HCT116 (cell line): ENCODE results near the gene CENPX. TPM values are rescaled to one million over a fixed set of nuclear protein-coding genes. Genes with fewer than 3 reads are reported as not detected.

Experiments used
- ATAC-seq: fragments of 200-7000 bp; cut with Tn5 transposase; 2 replicates; pipeline ENCODE4 v1.9.1; 2020; ENCODE audit warnings: mild to moderate bottlenecking, moderate library complexity
- BruUV-seq: library from RNA; stranded (reverse); fragments of 400-500 nt; replicated peaks from 2 replicates; lab custom pipeline; 2021; lab: Mats Ljungman, UMichigan
- CTCF ChIA-PET: fragments of 300-600 bp; sonication (Branson Sonifier 250); formaldehyde crosslinking; loops from one replicate; lab custom pipeline; 2021; ENCODE audit warnings: antibody characterized with exemption; lab: Charles Lee
- POLR2A ChIA-PET: fragments of 300-600, 350-600 bp; sonication (Branson Sonifier 250); formaldehyde crosslinking; loops from one replicate; lab custom pipeline; 2021; ENCODE audit warnings: antibody characterized with exemption; lab: Charles Lee
- RAD21 ChIA-PET, 2 experiments: fragments of 300-600 bp; sonication (Branson Sonifier 250); formaldehyde crosslinking; loops; one replicate each; lab custom pipeline; 2023; ENCODE audit warnings: low total read pairs in 2 of 2; ENCODE audit not compliant: uncharacterized antibody in 2 of 2, unreplicated experiment in 2 of 2, low non-redundant PET in 1 of 2; lab: Charles Lee
- DNase-seq: peaks from one replicate; pipeline ENCODE4 v3.0.0-alpha.2; 2010; ENCODE audit warnings: low read depth, low spot score
- H2AFZ ChIP-seq: fragments of 200-600 bp; shearing (Covaris generic), sonication (generic); 2 replicates; pipeline ENCODE4 v1.6.1; 2017; ENCODE audit warnings: low read depth, mixed run types, mixed read lengths, antibody characterized with exemption, low read length; ENCODE audit not compliant: poor library complexity, severe bottlenecking
- H3K27ac ChIP-seq: 2 replicates; pipeline ENCODE4 v1.5.1; 2012; ENCODE audit warnings: low read depth, low read length
- H3K27me3 ChIP-seq: fragments of 200-600 bp; sonication (generic); 2 replicates; pipeline ENCODE4 v1.6.1; 2016; ENCODE audit warnings: mixed run types, low read length, mixed read lengths; ENCODE audit not compliant: insufficient read depth
- H3K36me3 ChIP-seq, 2 experiments: fragments of 200-500 bp in 1 of 2; fragments of 200-600 bp in 1 of 2; sonication (Bioruptor generic) in 1 of 2; sonication (generic) in 1 of 2; 2 replicates each; pipeline versions ENCODE4 v1.5.1 to v1.6.1; 2014 to 2016; ENCODE audit warnings: low read length in 2 of 2, inconsistent platforms in 1 of 2, mixed read lengths in 1 of 2, mixed run types in 1 of 2; ENCODE audit not compliant: insufficient read depth in 2 of 2, control insufficient read depth in 1 of 2
- H3K4me1 ChIP-seq, 2 experiments: fragments of 200-600 bp in 1 of 2; sonication (generic) in 1 of 2; 2 replicates each; pipeline versions ENCODE4 v1.5.1 to v1.6.1; 2012 to 2017; ENCODE audit warnings: low read length in 2 of 2, inconsistent platforms in 1 of 2, mild to moderate bottlenecking in 1 of 2, mixed read lengths in 1 of 2, mixed run types in 1 of 2, moderate library complexity in 1 of 2; ENCODE audit not compliant: insufficient read depth in 2 of 2, control insufficient read depth in 1 of 2
- H3K4me2 ChIP-seq: fragments of 200-600 bp; sonication (generic); 2 replicates; pipeline ENCODE4 v1.6.1; 2017; ENCODE audit warnings: mixed run types, low read length, mixed read lengths
- H3K4me3 ChIP-seq, 2 experiments: fragments of 200-600 bp in 1 of 2; sonication (generic) in 1 of 2; replicated peaks in 1 of 2; 2 replicates each; pipeline ENCODE4 v1.5.1; 2011 to 2016; ENCODE audit warnings: low read length in 2 of 2, control low read depth in 1 of 2, low read depth in 1 of 2, mild to moderate bottlenecking in 1 of 2, mixed read lengths in 1 of 2, mixed run types in 1 of 2
- H3K79me2 ChIP-seq: fragments of 200-600 bp; sonication (generic); 2 replicates; pipeline ENCODE4 v1.6.1; 2017; ENCODE audit warnings: mild to moderate bottlenecking, mixed run types, low read length, moderate library complexity, mixed read lengths; ENCODE audit not compliant: insufficient read depth
- H3K9ac ChIP-seq: fragments of 200-600 bp; sonication (generic); 2 replicates; pipeline ENCODE4 v1.6.1; 2016; ENCODE audit warnings: low read length, mixed read lengths
- H3K9me2 ChIP-seq: fragments of 200-600 bp; sonication (generic), shearing (Covaris generic); 2 replicates; pipeline ENCODE4 v1.6.1; 2017; ENCODE audit warnings: mixed run types, mild to moderate bottlenecking, moderate library complexity; ENCODE audit not compliant: insufficient read depth
- H3K9me3 ChIP-seq, 2 experiments: fragments of 200-500 bp in 1 of 2; fragments of 200-600 bp in 1 of 2; sonication (Bioruptor generic) in 1 of 2; sonication (generic) in 1 of 2; 2 replicates each; pipeline ENCODE4 v1.6.1; 2014 to 2017; ENCODE audit warnings: low read length in 2 of 2, mixed read lengths in 2 of 2, inconsistent platforms in 1 of 2, low read depth in 1 of 2, mild to moderate bottlenecking in 1 of 2, mixed run types in 1 of 2, moderate library complexity in 1 of 2; ENCODE audit not compliant: control insufficient read depth in 1 of 2, insufficient read depth in 1 of 2
- H4K20me1 ChIP-seq: fragments of 200-600 bp; sonication (generic), shearing (Covaris generic); 2 replicates; pipeline ENCODE4 v1.6.1; 2017; ENCODE audit warnings: mixed run types, mild to moderate bottlenecking, moderate library complexity; ENCODE audit not compliant: insufficient read depth
- CEBPB ChIP-seq: IDR thresholded peaks from 2 replicates; pipeline ENCODE4 v1.6.1; 2012; ENCODE audit warnings: low read depth
- EGR1 ChIP-seq: IDR thresholded peaks from 2 replicates; pipeline ENCODE4 v1.6.1; 2012; ENCODE audit warnings: low read depth
- ELF1 ChIP-seq: IDR thresholded peaks from 2 replicates; pipeline ENCODE4 v1.6.1; 2012; ENCODE audit warnings: low read depth, borderline replicate concordance
- EZH2 ChIP-seq: fragments of 200-600 bp; sonication (generic); IDR thresholded peaks from 2 replicates; pipeline ENCODE4 v1.6.1; 2017; ENCODE audit warnings: antibody characterized with exemption, mixed run types
- EZH2phosphoT487 ChIP-seq: fragments of 200-600 bp; IDR thresholded peaks from 2 replicates; pipeline ENCODE4 v1.6.1; 2018; ENCODE audit warnings: antibody characterized with exemption, borderline replicate concordance
- POLR2AphosphoS5 ChIP-seq: IDR thresholded peaks from 2 replicates; pipeline ENCODE4 v1.6.1; 2011; ENCODE audit warnings: mild to moderate bottlenecking, low read depth, low read length, moderate library complexity
- TCF7L2 ChIP-seq: IDR thresholded peaks from 2 replicates; pipeline ENCODE4 v1.7.0; 2011; ENCODE audit warnings: borderline replicate concordance, inconsistent platforms; ENCODE audit not compliant: insufficient read depth, insufficient read length; ENCODE audit errors: extremely low read depth
- ZFX ChIP-seq: fragments of 450-650 bp; IDR thresholded peaks from 2 replicates; pipeline ENCODE4 v1.6.1; 2017
- intact Hi-C: fragments of 100-400 bp; cut with micrococcal nuclease; formaldehyde crosslinking; loops from 2 replicates; pipeline ENCODE4 v1.10.0; 2022
- total RNA-seq: library from RNA; stranded (reverse); gene quantifications from one replicate; pipeline ENCODE4 v1.2.1, GENCODE V29; 2021; ENCODE audit not compliant: unreplicated experiment
- TF ChIP-seq, protein P1 (sequence below): IDR thresholded peaks from 2 replicates; pipeline ENCODE4 v1.6.1; 2012; ENCODE audit warnings: low read depth
- TF ChIP-seq, protein P2 (sequence below): IDR thresholded peaks from 2 replicates; pipeline ENCODE4 v1.6.1; 2012
- TF ChIP-seq, protein P3 (sequence below): IDR thresholded peaks from 2 replicates; pipeline ENCODE4 v1.6.1; 2011; ENCODE audit warnings: mild to moderate bottlenecking, low read length, moderate library complexity; ENCODE audit not compliant: insufficient replicate concordance; ENCODE audit errors: extremely low read depth
- TF ChIP-seq, protein P4 (sequence below): IDR thresholded peaks from 2 replicates; pipeline ENCODE4 v1.6.1; 2012

The CENPX gene
- total RNA-seq, 1 experiment from 2014 or later = 184 TPM

DNA sequence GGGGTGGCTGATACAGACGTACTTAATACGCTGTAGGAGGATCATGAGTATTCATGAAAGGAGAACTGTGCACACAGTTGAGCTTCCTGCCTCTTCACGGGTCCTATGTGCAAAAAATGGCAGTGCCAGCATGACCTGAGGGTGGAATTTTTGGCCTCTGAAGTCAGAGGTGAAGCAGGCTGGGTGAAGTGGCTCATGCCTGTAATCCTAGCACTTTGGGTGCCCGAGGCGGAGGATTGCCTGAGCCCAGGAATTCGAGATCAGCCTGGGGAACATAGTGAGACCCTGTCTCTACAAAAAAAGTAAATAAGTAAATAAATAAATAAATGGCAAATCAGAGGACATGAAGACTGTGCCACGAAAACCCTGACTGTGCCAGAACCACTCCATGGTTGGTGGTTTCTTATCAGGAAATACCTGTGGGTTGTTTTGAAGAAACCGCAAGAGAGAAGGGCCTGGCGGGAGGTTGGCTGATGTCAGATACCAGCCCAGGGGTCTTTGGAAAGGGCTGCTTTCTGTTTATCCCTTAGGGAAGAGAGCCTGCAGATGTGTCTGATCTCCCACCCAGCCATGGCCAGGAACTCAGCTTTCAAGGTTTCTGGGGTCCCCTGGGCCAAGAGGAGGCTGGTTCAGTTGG lies 41.9 kb downstream of the CENPX start:
- intact Hi-C loops = no loop called here
- no peak overlapping the region for H3K4me3 ChIP-seq
- H3K79me2 ChIP-seq = no peaks in the 10 kb centered on the region; the same call in 1 of the 2 replicates
- no peak overlapping the region for H2AFZ ChIP-seq
- ChIA-PET CTCF (no interaction called here), RAD21 (no interaction called here), POLR2A (no interaction called here)
- no peaks in the 10 kb centered on the region for H3K9me2 ChIP-seq
- peaks cover 12 to 41% of the 10 kb centered on the region in 2 experiments for H3K4me1 ChIP-seq
- H3K27ac ChIP-seq = no peak overlapping the region
- DNase-seq (no peak), ATAC-seq (no peak)
- H3K9ac ChIP-seq = no peak overlapping the region
- no TSS peak for BruUV-seq
- peaks cover 16 to 22% of the 10 kb centered on the region in 2 experiments for H3K36me3 ChIP-seq
- TF ChIP-seq ZFX = no peak
- H3K27me3 ChIP-seq = no peaks in the 10 kb centered on the region
- H4K20me1 ChIP-seq = no peaks in the 10 kb centered on the region
- no peak overlapping the region for H3K4me2 ChIP-seq
- no peaks in the 10 kb centered on the region for H3K9me3 ChIP-seq

DNA sequence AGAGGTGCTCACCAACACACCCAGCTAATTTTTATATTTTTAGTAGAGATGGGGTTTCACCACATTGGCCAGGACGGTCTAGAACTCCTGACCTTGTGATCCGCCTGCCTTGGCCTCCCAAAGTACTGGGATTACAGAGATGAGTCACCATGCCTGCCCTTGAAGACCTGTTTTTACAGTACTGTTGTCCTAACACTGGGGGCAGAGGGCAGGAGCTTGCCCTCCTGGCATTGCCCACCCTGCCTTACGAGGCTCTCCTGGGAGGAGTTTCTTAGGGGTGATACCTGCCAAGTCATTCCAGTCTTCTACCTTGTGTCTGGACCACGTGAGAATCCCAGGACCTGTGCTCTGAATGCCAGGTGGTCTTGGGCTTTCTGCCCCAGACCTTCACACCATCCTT lies 42.6 kb downstream of the CENPX start:
- Histone ChIP-seq H3K27ac (no peak overlapping the region), H3K27me3 (no peaks in the 10 kb centered on the region), H3K9me2 (no peaks in the 10 kb centered on the region), H4K20me1 (no peaks in the 10 kb centered on the region), H3K4me1 (peaks cover 12 to 41% of the 10 kb centered on the region in 2 experiments), H3K4me2 (no peak overlapping the region), H3K79me2 (no peaks in the 10 kb centered on the region; the same call in 1 of the 2 replicates), H3K9ac (no peak overlapping the region), H3K9me3 (no peaks in the 10 kb centered on the region), H3K4me3 (no peak overlapping the region), H3K36me3 (peaks cover 9 to 15% of the 10 kb centered on the region in 2 experiments; a peak in 3 of 4 replicates), H2AFZ (no peak overlapping the region)
- BruUV-seq = no TSS peak
- ChIA-PET POLR2A (no interaction called here), RAD21 (interaction anchor here in 1 of 2 experiments (0.6 kb wide), 1 partner anchor 19 kb away, joined by 3 read pairs; no protein-coding TSS in a partner anchor), CTCF (no interaction called here)
- ATAC-seq (no peak), DNase-seq (no peak)
- intact Hi-C loops = no loop called here
- TF ChIP-seq EZH2phosphoT487 = no peak
- TF ChIP-seq, protein P1, sequence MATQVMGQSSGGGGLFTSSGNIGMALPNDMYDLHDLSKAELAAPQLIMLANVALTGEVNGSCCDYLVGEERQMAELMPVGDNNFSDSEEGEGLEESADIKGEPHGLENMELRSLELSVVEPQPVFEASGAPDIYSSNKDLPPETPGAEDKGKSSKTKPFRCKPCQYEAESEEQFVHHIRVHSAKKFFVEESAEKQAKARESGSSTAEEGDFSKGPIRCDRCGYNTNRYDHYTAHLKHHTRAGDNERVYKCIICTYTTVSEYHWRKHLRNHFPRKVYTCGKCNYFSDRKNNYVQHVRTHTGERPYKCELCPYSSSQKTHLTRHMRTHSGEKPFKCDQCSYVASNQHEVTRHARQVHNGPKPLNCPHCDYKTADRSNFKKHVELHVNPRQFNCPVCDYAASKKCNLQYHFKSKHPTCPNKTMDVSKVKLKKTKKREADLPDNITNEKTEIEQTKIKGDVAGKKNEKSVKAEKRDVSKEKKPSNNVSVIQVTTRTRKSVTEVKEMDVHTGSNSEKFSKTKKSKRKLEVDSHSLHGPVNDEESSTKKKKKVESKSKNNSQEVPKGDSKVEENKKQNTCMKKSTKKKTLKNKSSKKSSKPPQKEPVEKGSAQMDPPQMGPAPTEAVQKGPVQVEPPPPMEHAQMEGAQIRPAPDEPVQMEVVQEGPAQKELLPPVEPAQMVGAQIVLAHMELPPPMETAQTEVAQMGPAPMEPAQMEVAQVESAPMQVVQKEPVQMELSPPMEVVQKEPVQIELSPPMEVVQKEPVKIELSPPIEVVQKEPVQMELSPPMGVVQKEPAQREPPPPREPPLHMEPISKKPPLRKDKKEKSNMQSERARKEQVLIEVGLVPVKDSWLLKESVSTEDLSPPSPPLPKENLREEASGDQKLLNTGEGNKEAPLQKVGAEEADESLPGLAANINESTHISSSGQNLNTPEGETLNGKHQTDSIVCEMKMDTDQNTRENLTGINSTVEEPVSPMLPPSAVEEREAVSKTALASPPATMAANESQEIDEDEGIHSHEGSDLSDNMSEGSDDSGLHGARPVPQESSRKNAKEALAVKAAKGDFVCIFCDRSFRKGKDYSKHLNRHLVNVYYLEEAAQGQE = no peak
- TF ChIP-seq, protein P2, sequence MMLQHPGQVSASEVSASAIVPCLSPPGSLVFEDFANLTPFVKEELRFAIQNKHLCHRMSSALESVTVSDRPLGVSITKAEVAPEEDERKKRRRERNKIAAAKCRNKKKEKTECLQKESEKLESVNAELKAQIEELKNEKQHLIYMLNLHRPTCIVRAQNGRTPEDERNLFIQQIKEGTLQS = no peak
- TF ChIP-seq EGR1 = no peak
- TF ChIP-seq, protein P3, sequence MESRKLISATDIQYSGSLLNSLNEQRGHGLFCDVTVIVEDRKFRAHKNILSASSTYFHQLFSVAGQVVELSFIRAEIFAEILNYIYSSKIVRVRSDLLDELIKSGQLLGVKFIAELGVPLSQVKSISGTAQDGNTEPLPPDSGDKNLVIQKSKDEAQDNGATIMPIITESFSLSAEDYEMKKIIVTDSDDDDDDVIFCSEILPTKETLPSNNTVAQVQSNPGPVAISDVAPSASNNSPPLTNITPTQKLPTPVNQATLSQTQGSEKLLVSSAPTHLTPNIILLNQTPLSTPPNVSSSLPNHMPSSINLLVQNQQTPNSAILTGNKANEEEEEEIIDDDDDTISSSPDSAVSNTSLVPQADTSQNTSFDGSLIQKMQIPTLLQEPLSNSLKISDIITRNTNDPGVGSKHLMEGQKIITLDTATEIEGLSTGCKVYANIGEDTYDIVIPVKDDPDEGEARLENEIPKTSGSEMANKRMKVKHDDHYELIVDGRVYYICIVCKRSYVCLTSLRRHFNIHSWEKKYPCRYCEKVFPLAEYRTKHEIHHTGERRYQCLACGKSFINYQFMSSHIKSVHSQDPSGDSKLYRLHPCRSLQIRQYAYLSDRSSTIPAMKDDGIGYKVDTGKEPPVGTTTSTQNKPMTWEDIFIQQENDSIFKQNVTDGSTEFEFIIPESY = no peak
- TF ChIP-seq CEBPB = no peak
- no peak for TF ChIP-seq TCF7L2
- no peak for TF ChIP-seq EZH2
- no peak for TF ChIP-seq POLR2AphosphoS5
- TF ChIP-seq ELF1 = no peak
- TF ChIP-seq, protein P4, sequence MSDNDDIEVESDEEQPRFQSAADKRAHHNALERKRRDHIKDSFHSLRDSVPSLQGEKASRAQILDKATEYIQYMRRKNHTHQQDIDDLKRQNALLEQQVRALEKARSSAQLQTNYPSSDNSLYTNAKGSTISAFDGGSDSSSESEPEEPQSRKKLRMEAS = no peak
